Gastrocnemius medialis (tissue), 4 donors: ENCODE results near the gene LDLRAP1.

ENCODE experiments used
- CTCF ChIP-seq, 5 experiments: fragments of 450-650 bp in 3 of 5; fragments of 200-600 bp in 2 of 5; sonication (generic) in 2 of 5; IDR thresholded peaks in 4 of 5; conservative IDR thresholded peaks in 1 of 5; 1 replicate in 4 of 5; 2 replicates in 1 of 5; pipeline ENCODE4 v1.5.1; 2016 to 2019; ENCODE audit warnings: antibody characterized with exemption in 5 of 5, mild to moderate bottlenecking in 3 of 5, moderate library complexity in 3 of 5
- POLR2A ChIP-seq, 2 donors: fragments of 450-650 bp; IDR thresholded peaks; one replicate each; pipeline ENCODE4 v1.6.1; 2017; ENCODE audit warnings: antibody characterized with exemption in 2 of 2, mild to moderate bottlenecking in 2 of 2, moderate library complexity in 2 of 2

GRCh38 chr1:25593861-25594260 is 50.5 kb downstream of the LDLRAP1 start:
- no peak for TF ChIP-seq CTCF (IDR thresholded peaks at IDR 0.05 in 4 of 5, conservative IDR thresholded peaks at IDR 0.05 in 1 of 5)
- no peak for TF ChIP-seq POLR2A (IDR thresholded peaks at IDR 0.05)
